C4-2B (cell line): Measurements from ENCODE around the gene CYP2B6.

Experiments used
- ZFX ChIP-seq: fragments of 450-650 bp; IDR thresholded peaks from 2 replicates; pipeline ENCODE4 v1.6.1; 2017
- TF ChIP-seq, protein P1 (sequence below): fragments of 450-650 bp; conservative IDR thresholded peaks from 2 replicates; pipeline ENCODE4 v1.5.1; 2017; ENCODE audit warnings: mild to moderate bottlenecking

DNA sequence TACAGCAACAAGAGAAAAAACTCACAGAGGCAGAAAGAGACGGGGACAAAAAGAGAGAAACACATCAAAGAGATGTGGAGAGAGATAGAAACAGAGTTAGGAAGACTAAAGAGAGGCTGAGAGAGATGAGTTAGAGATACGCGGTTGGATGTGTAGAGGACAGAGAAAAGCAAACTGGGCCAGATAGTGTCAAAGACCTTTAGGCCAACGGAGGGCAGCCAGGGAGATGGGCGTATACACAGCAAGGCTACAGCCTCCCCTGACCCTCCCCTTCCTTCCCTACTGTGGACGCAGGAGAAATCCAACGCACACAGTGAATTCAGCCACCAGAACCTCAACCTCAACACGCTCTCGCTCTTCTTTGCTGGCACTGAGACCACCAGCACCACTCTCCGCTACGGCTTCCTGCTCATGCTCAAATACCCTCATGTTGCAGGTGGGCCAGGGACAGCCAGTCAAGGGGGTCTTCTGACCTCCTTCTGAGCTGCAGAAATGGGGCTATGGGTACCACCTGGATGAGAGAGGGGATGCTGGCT is 18.7 kb downstream of the CYP2B6 start:
- TF ChIP-seq, protein P1, sequence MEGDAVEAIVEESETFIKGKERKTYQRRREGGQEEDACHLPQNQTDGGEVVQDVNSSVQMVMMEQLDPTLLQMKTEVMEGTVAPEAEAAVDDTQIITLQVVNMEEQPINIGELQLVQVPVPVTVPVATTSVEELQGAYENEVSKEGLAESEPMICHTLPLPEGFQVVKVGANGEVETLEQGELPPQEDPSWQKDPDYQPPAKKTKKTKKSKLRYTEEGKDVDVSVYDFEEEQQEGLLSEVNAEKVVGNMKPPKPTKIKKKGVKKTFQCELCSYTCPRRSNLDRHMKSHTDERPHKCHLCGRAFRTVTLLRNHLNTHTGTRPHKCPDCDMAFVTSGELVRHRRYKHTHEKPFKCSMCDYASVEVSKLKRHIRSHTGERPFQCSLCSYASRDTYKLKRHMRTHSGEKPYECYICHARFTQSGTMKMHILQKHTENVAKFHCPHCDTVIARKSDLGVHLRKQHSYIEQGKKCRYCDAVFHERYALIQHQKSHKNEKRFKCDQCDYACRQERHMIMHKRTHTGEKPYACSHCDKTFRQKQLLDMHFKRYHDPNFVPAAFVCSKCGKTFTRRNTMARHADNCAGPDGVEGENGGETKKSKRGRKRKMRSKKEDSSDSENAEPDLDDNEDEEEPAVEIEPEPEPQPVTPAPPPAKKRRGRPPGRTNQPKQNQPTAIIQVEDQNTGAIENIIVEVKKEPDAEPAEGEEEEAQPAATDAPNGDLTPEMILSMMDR, result no peak
- no peak for TF ChIP-seq ZFX
